Loucy (cell line): ENCODE results near the gene IGSF1.

ENCODE experiments used
- CTCF ChIP-seq: fragments of 200-600 bp; sonication (generic); conservative IDR thresholded peaks from 2 replicates; pipeline ENCODE4 v1.5.1; 2014; ENCODE audit warnings: mild to moderate bottlenecking, antibody characterized with exemption, low read length
- EZH2phosphoT487 ChIP-seq: fragments of 200-600 bp; IDR thresholded peaks from 2 replicates; pipeline ENCODE4 v1.6.1; 2018; ENCODE audit warnings: antibody characterized with exemption, mild to moderate bottlenecking, moderate library complexity, borderline replicate concordance

DNA sequence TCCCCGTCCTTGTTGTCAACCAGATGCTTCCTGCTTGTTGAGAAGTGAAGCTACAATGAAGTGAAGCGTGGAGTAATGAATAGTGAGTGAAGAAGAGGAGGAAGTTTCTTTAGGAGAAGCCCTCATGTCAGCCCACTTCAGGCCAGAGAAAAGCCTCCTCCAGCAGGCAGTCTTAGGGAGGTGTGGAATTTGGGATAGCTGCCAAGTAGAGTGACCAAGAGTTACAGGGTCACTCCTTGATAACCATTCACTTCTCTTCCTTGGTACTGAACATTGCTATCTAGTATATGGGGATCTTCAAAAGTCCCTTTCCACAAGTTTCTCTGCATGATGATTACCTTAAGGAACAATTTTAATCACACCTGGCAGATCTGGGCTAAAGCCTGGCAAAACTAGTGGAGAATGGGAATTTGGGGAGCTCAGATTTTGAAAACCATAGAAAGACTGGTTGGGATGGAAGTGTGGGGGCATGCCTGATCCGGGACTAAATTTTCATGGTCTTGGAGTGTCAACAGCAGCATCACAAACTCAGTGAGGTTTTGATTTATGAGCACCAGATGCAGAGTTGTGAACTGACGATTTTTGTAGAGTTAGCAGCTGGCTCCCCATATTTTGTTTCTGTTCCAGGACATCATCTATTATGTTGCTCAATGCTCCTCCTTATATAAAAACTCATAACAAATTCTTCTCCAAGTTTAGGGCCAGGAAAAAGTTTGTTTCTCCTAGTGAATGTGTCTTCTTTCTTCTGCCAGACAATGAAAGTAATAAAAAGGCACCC is 53.1 kb downstream of the IGSF1 start:
- TF ChIP-seq CTCF (no peak), EZH2phosphoT487 (no peak)
